HPDE6-E6E7 (cell line): ENCODE measurements around the gene ATF6.

Source experiments
- DNase-seq: peaks from one replicate; pipeline ENCODE4 v3.0.0; 2011; ENCODE audit warnings: missing footprints; ENCODE audit errors: extremely low spot score

The ATF6 gene

DNA sequence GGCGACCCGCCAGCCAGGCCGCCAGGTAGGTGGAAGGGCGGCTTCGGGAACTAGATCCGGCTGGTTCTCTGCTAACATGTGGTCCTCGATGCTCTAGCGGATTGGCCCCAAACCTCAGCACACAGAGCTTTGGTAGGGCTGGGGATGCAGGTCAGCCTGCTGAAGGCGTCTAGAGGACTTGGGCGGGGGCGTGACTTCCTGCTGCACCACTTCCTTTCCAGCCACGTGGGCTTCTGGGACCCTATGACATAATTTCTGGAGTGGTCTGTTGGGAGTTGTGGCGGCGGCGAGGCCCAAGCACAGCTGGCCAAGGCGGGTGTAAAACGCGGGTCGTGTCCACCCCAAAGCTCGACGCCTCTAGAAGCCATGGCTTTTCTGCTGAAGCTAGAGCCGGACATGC lies 124.5 kb downstream of the ATF6 start:
- DNase-seq: no peak

DNA sequence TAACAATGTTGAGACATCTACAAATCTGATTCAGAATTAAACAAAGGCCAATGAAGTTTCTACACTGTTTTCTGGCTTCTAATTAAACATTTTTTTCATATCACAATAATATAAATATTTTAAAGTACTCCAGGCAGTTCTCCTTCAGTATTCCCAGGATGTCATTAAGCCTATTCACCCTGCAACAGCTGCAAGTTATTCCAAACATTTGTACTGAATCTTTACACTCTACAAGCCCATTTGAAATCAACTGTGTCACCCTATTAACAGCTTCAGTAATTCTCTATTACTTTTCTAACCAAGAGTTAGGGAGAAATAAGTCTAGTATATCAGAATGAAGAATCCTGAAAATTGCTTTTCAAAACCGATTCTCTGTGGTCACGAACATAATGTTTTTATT lies 133.0 kb downstream of the ATF6 start:
- DNase-seq: no peak

GRCh38 chr1:161900160-161900559 lies 134.0 kb downstream of the ATF6 start:
- DNase-seq: no peak

DNA sequence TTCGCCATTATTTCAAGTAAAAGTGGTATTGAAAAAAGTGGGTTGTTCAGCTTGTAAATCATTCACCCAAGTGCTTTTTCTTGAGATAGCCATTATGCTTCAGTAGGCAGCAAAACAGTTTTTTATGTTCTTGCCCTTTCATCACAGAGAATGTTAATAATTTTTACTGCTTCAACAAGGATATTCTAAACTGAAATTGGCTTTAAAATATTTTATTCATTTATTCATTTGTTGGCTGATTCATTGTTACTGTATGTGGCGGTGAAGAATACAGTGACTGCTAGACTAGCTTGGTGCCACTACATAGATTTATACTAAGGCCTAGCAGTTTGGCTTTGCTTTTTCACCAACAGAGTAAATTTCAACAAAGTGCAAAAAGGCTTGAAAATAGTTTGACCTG lies 136.1 kb downstream of the ATF6 start:
- DNase-seq: no peak

DNA sequence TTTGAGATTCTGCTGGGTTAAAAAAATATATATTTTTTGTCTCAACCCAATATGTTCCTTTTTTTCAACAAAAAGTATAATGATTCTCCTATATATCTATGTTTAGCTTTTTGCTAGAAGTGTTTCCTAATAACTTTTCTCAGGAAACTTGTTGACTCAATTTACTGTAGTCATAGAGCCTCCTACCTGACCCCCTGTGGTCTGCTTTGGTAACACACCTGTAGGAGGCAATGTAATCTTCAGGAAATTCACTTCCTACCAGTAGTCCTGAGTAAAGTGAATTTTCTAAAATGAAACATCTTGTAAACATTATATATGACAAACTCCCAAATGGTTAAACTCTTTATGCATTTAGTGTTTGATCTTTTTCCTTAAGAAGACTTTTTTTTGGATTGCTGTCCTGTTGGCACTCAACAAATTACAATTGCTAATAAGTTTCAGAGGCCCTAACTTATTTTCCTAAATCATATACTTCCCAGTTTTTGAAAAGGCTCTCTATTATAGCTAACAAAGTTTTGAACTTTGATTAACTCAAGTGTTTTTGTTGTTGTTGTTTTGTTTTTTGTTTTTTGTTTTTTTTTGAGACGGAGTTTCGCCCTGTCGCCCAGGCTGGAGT lies 139.3 kb downstream of the ATF6 start:
- peak; percentile 5 for DNase-seq

DNA sequence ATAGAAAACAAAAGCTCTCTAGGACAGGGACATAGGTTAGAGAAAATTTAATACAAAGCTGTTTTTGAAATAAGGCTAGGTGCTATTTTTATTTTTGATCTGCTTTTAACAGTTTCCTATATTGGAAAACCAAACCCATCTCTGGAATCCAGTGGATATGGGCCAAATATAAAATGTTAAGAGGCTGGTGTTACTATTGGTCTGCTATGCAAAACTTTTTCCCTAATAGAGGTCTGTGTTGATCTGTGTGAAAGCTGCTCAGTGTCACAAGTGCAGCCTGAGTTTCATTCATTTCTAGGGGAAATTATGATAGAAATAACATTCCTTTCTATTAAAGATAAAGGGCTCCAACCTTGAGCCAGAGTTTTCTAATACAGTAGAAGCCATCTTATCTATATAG lies 141.1 kb downstream of the ATF6 start:
- no peak for DNase-seq

GRCh38 chr1:161908264-161908663 lies 142.1 kb downstream of the ATF6 start:
- no peak for DNase-seq

DNA sequence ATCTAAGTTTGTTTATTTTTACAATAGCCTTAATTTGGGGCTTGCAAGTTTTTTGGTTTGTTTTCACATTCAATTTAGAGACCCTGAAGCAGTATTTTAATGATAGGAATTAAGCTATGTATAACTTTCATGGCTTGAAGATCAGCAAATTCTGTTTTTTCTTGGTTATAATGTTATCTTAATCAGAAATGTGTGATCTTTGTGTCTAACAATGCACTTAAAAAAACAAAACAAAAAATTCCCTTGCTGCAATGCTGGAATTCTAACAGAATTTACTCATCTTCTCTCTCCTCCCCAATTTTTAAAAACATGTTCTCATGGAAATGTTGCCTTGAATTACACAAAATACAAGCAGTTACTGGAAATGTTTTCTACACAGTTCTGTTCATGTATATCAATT lies 144.5 kb downstream of the ATF6 start:
- DNase-seq: no peak

DNA sequence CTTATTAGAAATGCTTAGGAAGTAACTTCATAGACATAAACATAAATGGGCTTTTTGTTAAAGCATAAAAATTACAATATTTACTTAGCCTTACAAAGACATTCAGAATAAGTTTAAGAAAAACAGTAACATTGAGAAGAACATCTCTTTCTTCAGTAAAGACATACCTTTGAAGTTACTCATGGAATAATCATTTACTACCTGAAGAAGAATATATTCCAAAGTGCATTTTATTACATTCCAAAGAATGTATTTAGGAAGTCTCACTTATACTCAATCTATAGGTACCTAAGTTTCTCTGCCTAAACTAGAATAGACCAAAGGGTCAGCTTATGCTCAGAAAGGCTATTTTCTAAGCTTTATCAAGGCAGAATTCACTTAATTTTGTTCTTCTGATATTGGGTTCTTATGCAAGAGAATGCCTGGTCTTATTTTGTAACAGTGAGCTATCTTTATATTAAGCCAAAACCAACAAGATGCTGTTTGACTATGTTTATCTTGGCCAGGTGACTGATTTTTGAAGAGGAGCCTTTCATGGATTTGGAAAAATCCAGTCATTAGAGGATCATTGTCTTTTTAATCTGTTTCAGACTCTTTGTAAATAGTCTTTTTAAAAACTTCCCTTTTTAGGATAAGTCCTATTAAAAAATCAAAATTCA lies 147.5 kb downstream of the ATF6 start:
- no peak for DNase-seq

DNA sequence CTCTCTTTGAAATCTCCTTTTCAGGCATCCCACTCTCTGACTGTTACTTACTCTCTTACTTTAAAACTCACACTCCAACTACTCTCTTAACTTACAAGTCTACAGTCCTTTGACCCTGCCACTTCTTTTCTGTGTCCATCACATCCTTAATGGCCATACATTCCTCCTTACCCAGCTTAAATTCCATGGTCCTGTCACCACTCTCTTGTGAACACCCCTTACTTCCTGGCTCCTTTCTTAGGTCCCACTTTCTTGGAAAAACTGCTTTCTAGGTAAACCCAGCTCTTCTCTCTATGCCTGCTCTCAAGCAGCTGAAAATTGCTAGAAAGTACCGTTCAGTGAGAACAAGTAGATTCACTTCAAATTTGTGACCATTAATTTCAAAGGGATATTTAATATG lies 148.5 kb downstream of the ATF6 start:
- no peak for DNase-seq

DNA sequence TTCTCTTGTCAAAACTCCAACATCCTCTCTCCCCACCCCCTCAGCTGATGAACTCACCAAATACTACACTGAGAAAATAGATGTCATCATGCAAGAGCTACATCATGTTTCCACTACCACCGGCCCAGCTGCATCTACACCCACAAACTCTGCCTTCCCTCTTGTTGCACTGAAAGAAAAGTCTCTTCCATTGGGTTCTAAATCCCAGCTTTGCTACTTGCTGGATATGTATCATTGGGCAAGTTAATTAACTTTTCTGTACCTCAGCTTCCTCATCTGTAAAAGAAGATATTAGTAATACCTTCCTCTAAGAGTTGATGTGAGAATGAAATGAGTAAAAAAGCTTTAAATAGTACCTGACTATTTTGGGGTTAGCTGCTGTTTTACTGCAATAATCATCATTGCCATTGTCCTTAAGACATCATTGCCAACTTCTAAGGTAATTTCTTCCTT lies 149.0 kb downstream of the ATF6 start:
- DNase-seq: no peak

GRCh38 chr1:161915978-161916377 lies 149.9 kb downstream of the ATF6 start:
- DNase-seq: no peak

DNA sequence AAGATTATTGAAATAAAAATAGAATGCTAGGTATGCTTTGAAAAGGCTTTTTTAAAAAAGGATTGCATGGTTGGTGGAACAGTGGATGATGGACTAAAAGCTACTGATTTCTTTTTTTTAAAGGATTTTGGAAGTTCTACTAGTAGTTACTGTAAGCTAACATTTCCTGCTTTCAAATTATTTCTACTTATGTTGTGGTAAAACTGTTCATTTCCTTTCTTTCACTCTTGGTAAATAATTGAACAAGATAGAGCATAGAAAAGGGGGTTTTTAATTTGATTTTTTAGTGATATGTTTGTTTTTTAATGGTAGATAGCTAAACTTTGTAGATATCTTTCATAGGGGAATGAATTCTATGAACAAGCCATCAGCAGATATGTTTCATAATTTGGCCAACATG lies 153.1 kb downstream of the ATF6 start:
- no peak for DNase-seq

GRCh38 chr1:161921491-161921890 lies 155.4 kb downstream of the ATF6 start:
- DNase-seq: no peak

GRCh38 chr1:161921990-161922389 lies 155.9 kb downstream of the ATF6 start:
- no peak for DNase-seq

DNA sequence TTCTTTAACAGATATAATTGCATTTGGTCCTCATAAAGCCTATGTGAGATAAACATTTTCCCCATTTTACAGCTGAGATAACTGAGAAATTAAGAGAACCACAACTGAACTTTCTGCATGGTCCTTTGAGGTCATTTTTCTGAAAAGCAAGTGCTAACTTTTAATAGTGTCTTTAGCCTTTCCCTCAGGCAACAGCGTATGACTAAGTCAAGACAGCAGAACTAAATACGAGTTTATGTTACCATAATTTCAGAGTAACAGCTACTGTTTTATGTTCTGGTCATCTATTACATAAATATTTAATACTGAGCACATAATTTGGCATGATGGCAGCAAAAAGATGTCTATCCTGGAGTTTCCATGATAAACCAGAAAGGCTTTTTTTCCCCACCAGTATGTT lies 161.9 kb downstream of the ATF6 start:
- DNase-seq: no peak

GRCh38 chr1:161929137-161929536 lies 163.0 kb downstream of the ATF6 start:
- DNase-seq: no peak

DNA sequence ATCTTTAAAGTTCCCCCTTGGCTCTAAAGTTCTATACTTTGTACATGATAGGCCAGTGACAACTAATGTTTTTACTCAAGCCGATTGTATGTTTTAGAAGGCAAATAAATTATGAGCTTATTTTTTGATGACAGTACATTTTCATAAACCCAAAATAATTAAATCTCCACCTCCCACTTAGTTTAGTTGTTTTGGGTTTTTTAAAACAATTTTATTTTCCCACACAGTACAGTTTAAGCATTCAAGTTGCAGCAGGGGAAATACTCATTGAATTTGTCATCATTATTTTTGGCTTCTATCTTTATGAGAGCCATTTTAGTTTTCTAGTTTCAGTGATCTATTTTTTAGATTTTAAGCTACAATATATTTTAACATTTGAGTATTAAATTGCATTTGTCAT lies 163.9 kb downstream of the ATF6 start:
- no peak for DNase-seq

DNA sequence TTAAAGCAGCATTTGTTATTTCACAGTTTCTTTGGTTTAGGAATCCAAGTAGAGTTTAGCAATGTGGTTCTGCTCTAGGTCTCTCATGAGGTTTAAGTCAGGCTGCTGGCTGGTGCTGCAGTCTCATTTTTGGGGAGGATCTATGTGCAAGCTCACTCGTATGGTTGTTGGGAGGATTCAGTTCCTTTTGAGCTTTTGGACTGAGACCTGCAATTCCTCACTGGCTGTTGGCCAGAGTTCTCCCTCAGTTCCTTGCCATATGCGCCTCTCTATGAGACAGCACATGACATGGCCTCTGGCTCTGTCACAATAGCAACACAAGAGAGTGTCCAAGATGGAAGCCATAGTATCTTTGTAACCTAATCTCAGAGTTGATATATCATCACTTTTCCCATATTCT lies 166.5 kb downstream of the ATF6 start:
- no peak for DNase-seq

- no peak for DNase-seq
Observed at GRCh38 chr1:161933592-161934588, 167.8 kb downstream of the ATF6 start.

DNA sequence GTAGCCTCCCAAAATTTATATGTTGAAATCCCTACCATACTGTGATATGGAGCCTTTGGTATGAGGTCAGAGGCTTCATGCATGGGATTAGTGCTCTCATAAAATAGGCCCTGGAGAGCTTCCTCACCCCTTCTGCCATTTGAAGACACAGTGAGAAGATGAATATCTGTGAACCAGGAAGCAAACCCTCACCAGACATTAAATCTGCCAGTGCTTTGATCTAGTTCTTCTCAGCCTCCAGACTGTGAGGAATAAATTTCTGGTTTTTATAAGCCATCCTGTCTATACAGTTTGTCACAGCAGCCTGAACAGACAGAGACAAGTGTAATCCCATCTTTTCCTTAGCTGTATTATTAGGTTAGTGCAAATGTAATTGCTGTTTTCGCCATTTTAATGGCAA lies 169.1 kb downstream of the ATF6 start:
- no peak for DNase-seq

GRCh38 chr1:161936786-161937185 lies 170.7 kb downstream of the ATF6 start:
- no peak for DNase-seq
